HepG2 (cell line): Measurements from ENCODE around the gene EIF3L.

Experiments
- EP300 ChIP-seq, 3 experiments: sonication (generic) in 1 of 3; formaldehyde crosslinking in 1 of 3; IDR thresholded peaks; 2 replicates each; pipeline versions ENCODE4 v1.5.1 to v1.6.1; 2011 to 2020; ENCODE audit warnings: low read depth in 2 of 3, low read length in 2 of 3, borderline replicate concordance in 1 of 3, improper control_type of control experiment in 1 of 3, mild to moderate bottlenecking in 1 of 3, missing genetic modification reagents in 1 of 3, moderate library complexity in 1 of 3
- ESRRA ChIP-seq: sonication (generic); formaldehyde crosslinking; IDR thresholded peaks from 2 replicates; pipeline ENCODE4 v1.5.1; 2020; ENCODE audit warnings: mild to moderate bottlenecking, low read depth, missing genetic modification reagents
- EZH2 ChIP-seq: conservative IDR thresholded peaks from 2 replicates; pipeline ENCODE4 v1.6.1; 2012; ENCODE audit warnings: mild to moderate bottlenecking, low read depth, low read length, moderate library complexity
- HBP1 ChIP-seq: IDR thresholded peaks from 2 replicates; pipeline ENCODE4 v1.6.1; 2016; ENCODE audit warnings: low read depth, control low read depth
- MAFK ChIP-seq, 2 experiments: IDR thresholded peaks in 1 of 2; conservative IDR thresholded peaks in 1 of 2; 2 replicates each; pipeline ENCODE4 v1.6.1; 2011; ENCODE audit warnings: improper control_type of control experiment in 2 of 2, low read length in 2 of 2
- MIXL1 ChIP-seq: IDR thresholded peaks from 2 replicates; pipeline ENCODE4 v1.6.1; 2016
- NR2C2 ChIP-seq: sonication (generic); formaldehyde crosslinking; IDR thresholded peaks from 2 replicates; pipeline ENCODE4 v1.4.0; 2020; ENCODE audit warnings: missing genetic modification reagents, mild to moderate bottlenecking, moderate library complexity, borderline replicate concordance
- PHF20 ChIP-seq: sonication (generic); formaldehyde crosslinking; IDR thresholded peaks from 2 replicates; pipeline ENCODE4 v1.5.0; 2020; ENCODE audit warnings: mild to moderate bottlenecking, missing genetic modification reagents
- SATB2 ChIP-seq: sonication (generic); formaldehyde crosslinking; IDR thresholded peaks from 2 replicates; pipeline ENCODE4 v1.5.0; 2020; ENCODE audit warnings: missing genetic modification reagents
- SUZ12 ChIP-seq: fragments of 150-350 bp; IDR thresholded peaks from 2 replicates; pipeline ENCODE4 v1.6.1; 2014; ENCODE audit warnings: low read depth, low read length
- TF ChIP-seq, protein P1 (sequence below): sonication (generic); formaldehyde crosslinking; conservative IDR thresholded peaks from 2 replicates; pipeline ENCODE4 v1.4.0; 2020; ENCODE audit warnings: missing genetic modification reagents
- TF ChIP-seq, protein P2 (sequence below), 2 experiments: sonication (generic) in 1 of 2; formaldehyde crosslinking in 1 of 2; IDR thresholded peaks; 2 replicates each; pipeline versions ENCODE4 v1.4.0 to v1.6.1; 2016 to 2020; ENCODE audit warnings: borderline replicate concordance in 1 of 2, low read depth in 1 of 2, mild to moderate bottlenecking in 1 of 2, missing genetic modification reagents in 1 of 2

DNA sequence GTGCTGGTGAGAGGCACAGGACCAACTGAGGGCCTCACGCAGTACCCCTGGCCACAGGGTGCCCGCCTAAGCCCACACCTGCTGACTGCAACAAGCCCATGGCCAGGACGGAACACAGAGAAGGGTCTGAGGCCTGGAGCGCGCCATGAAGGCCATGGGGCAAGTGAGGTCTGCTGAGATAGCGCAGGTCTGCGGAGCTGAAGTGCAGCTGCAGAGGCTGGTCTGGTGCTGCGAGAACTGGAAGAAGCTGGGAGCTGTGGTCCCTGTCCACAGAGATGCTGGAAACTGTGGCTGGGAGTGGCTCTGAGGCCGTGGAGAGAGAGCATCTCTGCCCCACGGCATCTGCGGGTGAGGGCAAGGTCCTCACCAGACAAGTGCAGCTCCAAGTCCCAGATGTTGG lies 17.7 kb upstream of the EIF3L start:
- no peak for TF ChIP-seq ESRRA
- TF ChIP-seq EP300 (IDR thresholded peaks at IDR 0.05; ENCODE audit: low read depth in 2 of 2, low read length in 2 of 2) = no peak
- TF ChIP-seq EP300 (CRISPR knock-in tag; IDR thresholded peaks at IDR 0.05; ENCODE audit: borderline replicate concordance) = no peak
- TF ChIP-seq MAFK (conservative IDR thresholded peaks at IDR 0.05 in 1 of 2, IDR thresholded peaks at IDR 0.05 in 1 of 2; ENCODE audit: low read length in 2 of 2) = no peak
- TF ChIP-seq NR2C2 (CRISPR knock-in tag) = no peak
- TF ChIP-seq EZH2 = no peak
- TF ChIP-seq, protein P1, sequence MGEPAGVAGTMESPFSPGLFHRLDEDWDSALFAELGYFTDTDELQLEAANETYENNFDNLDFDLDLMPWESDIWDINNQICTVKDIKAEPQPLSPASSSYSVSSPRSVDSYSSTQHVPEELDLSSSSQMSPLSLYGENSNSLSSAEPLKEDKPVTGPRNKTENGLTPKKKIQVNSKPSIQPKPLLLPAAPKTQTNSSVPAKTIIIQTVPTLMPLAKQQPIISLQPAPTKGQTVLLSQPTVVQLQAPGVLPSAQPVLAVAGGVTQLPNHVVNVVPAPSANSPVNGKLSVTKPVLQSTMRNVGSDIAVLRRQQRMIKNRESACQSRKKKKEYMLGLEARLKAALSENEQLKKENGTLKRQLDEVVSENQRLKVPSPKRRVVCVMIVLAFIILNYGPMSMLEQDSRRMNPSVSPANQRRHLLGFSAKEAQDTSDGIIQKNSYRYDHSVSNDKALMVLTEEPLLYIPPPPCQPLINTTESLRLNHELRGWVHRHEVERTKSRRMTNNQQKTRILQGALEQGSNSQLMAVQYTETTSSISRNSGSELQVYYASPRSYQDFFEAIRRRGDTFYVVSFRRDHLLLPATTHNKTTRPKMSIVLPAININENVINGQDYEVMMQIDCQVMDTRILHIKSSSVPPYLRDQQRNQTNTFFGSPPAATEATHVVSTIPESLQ (CRISPR knock-in tag) = no peak
- no peak for TF ChIP-seq MIXL1
- TF ChIP-seq PHF20 (CRISPR knock-in tag) = no peak
- TF ChIP-seq HBP1 (CRISPR knock-in tag) = no peak
- TF ChIP-seq SUZ12 = no peak
- no peak for TF ChIP-seq SATB2
- TF ChIP-seq, protein P2, sequence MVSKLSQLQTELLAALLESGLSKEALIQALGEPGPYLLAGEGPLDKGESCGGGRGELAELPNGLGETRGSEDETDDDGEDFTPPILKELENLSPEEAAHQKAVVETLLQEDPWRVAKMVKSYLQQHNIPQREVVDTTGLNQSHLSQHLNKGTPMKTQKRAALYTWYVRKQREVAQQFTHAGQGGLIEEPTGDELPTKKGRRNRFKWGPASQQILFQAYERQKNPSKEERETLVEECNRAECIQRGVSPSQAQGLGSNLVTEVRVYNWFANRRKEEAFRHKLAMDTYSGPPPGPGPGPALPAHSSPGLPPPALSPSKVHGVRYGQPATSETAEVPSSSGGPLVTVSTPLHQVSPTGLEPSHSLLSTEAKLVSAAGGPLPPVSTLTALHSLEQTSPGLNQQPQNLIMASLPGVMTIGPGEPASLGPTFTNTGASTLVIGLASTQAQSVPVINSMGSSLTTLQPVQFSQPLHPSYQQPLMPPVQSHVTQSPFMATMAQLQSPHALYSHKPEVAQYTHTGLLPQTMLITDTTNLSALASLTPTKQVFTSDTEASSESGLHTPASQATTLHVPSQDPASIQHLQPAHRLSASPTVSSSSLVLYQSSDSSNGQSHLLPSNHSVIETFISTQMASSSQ (IDR thresholded peaks at IDR 0.05; ENCODE audit: low read depth) = no peak
- TF ChIP-seq, protein P2 (CRISPR knock-in tag; IDR thresholded peaks at IDR 0.05; ENCODE audit: borderline replicate concordance) = no peak
